Spleen (tissue), 11 donors: ENCODE measurements around the gene ZBTB7C. TPM values are rescaled to one million over a fixed set of nuclear protein-coding genes. Genes with fewer than 3 reads are reported as not detected.

Experiments used
- DNase-seq: peaks from one replicate; pipeline ENCODE4 v3.0.0-alpha.2; 2020
- H3K27ac ChIP-seq, 8 donors: fragments of 200-600 bp; sonication (generic) in 7 of 8; 1 replicate in 4 of 8; 2 replicates in 4 of 8; pipeline versions ENCODE4 v1.5.0 to v1.8.0; 2016 to 2021; ENCODE audit warnings: inconsistent platforms in 4 of 8, mild to moderate bottlenecking in 4 of 8, moderate library complexity in 1 of 8
- H3K27me3 ChIP-seq, 7 donors: fragments of 200-600 bp; sonication (generic) in 6 of 7; replicated peaks in 1 of 7; 1 replicate in 4 of 7; 2 replicates in 3 of 7; pipeline versions ENCODE4 v1.5.0 to v1.8.0; 2016 to 2021; ENCODE audit warnings: inconsistent platforms in 3 of 7, mild to moderate bottlenecking in 1 of 7
- H3K36me3 ChIP-seq, 6 donors: fragments of 200-600 bp; sonication (generic) in 5 of 6; 1 replicate in 4 of 6; 2 replicates in 2 of 6; pipeline versions ENCODE4 v1.5.0 to v1.8.0; 2016 to 2021; ENCODE audit warnings: inconsistent platforms in 2 of 6
- H3K4me1 ChIP-seq, 6 donors: fragments of 200-600 bp; sonication (generic) in 5 of 6; 1 replicate in 3 of 6; 2 replicates in 3 of 6; pipeline versions ENCODE4 v1.5.0 to v1.8.0; 2016 to 2021; ENCODE audit warnings: inconsistent platforms in 3 of 6
- H3K4me3 ChIP-seq, 8 donors: fragments of 200-600 bp; sonication (generic) in 7 of 8; 1 replicate in 4 of 8; 2 replicates in 4 of 8; pipeline versions ENCODE4 v1.5.0 to v1.8.0; 2016 to 2021; ENCODE audit warnings: inconsistent platforms in 4 of 8, mild to moderate bottlenecking in 4 of 8, moderate library complexity in 2 of 8
- H3K9me3 ChIP-seq, 8 donors: fragments of 200-600 bp; sonication (generic) in 7 of 8; 1 replicate in 4 of 8; 2 replicates in 4 of 8; pipeline versions ENCODE4 v1.5.0 to v1.8.0; 2016 to 2021; ENCODE audit warnings: inconsistent platforms in 4 of 8
- CTCF ChIP-seq, 11 experiments: fragments of 200-600 bp in 7 of 11; fragments of 450-650 bp in 4 of 11; sonication (generic) in 4 of 11; IDR thresholded peaks in 8 of 11; conservative IDR thresholded peaks in 3 of 11; 1 replicate in 7 of 11; 2 replicates in 4 of 11; pipeline versions ENCODE4 v1.4.0 to v1.8.0; 2016 to 2021; ENCODE audit warnings: antibody characterized with exemption in 11 of 11, inconsistent platforms in 4 of 11, mild to moderate bottlenecking in 1 of 11
- POLR2A ChIP-seq, 3 donors: fragments of 450-650 bp; IDR thresholded peaks; one replicate each; pipeline ENCODE4 v1.5.1; 2017; ENCODE audit warnings: antibody characterized with exemption in 3 of 3, mild to moderate bottlenecking in 1 of 3
- POLR2AphosphoS5 ChIP-seq, 3 donors: sonication (generic); formaldehyde crosslinking; IDR thresholded peaks; one replicate each; pipeline ENCODE4 v1.5.1; 2017; ENCODE audit warnings: antibody characterized with exemption in 3 of 3
- WGBS, 5 donors: extraction: QIAGEN DNeasy Blood & Tissue Kit in 3 of 5; methylation state at CpG; one replicate each; pipeline versions ENCODE4 v1.1.5 to v1.1.7; 2013 to 2018; 5-methylcytosine and 5-hydroxymethylcytosine counted together
- intact Hi-C: fragments of 100-400 bp; cut with DNase I; formaldehyde crosslinking; loops from one replicate; pipeline ENCODE4 v1.15.0; 2023; ENCODE audit warnings: low total_unique reads
- polyA plus RNA-seq, 3 donors: library from polyadenylated mRNA; stranded (reverse); fragments of 200-250 nt; gene quantifications; one replicate each; pipeline ENCODE4 v1.2.1, GENCODE V29; 2013
- total RNA-seq, 7 donors: library from RNA; depleted of rRNA in 3 of 7; stranded (reverse); fragments of >200 nt in 3 of 7; fragmentation: NEBNext Ultra II Directional in 4 of 7; extraction: Animal tissue kit (Norgen Biotek cat#: 25700) in 4 of 7; gene quantifications; one replicate each; pipeline versions ENCODE4 v1.1.0 to v1.2.1, GENCODE V29; 2016 to 2021
- donor health status: healthy with polysubstance abuse.
- donor health status: DM: no; HTN: no; CAD: no; lungs with moderate emphysema.
- donor health status: DM: no; HTN: no; CAD: no.
- donor health status: Bipolar disorder and iron deficiency.
- donor health status: healthy.
- donor health status: DM: no; HTN: no; CAD: no.
- donor health status: DM: yes; HTN: yes; CAD: no.

Gene ZBTB7C
- total and polyA plus RNA-seq, 10 donors, result 1.00 to 64.2 (median 18.8) TPM

GRCh38 chr18:48123941-48124340, 285.2 kb downstream of the ZBTB7C start:
- Histone ChIP-seq H3K27ac (no peak overlapping the region), H3K9me3 (no peaks in the 10 kb centered on the region), H3K4me3 (no peak overlapping the region), H3K36me3 (no peaks in the 10 kb centered on the region), H3K27me3 (peaks cover 0 to 4% (median 0%) of the 10 kb centered on the region in 7 donors), H3K4me1 (peaks cover 0 to 27% (median 18%) of the 10 kb centered on the region in 6 donors)
- WGBS, 5 donors, result 61 to 92% (median 86%) methylated on average over 4 of the region's 4 CpGs
- TF ChIP-seq POLR2AphosphoS5 (IDR thresholded peaks at IDR 0.05), result no peak
- TF ChIP-seq POLR2A (IDR thresholded peaks at IDR 0.05), result no peak
- no peak for TF ChIP-seq CTCF (IDR thresholded peaks at IDR 0.05 in 8 of 11, conservative IDR thresholded peaks at IDR 0.05 in 3 of 11)
- no peak for DNase-seq
- intact Hi-C loops, result no loop called here

GRCh38 chr18:48123324-48123723, 285.9 kb downstream of the ZBTB7C start:
- peaks cover 0 to 27% (median 18%) of the 10 kb centered on the region in 6 donors for H3K4me1 ChIP-seq
- H3K27ac ChIP-seq, result no peak overlapping the region
- DNase-seq, result peak; percentile 63
- H3K9me3 ChIP-seq, result no peaks in the 10 kb centered on the region
- intact Hi-C loops, result no loop called here
- peaks cover 0 to 4% (median 0%) of the 10 kb centered on the region in 7 donors for H3K27me3 ChIP-seq
- no peaks in the 10 kb centered on the region for H3K36me3 ChIP-seq
- no peak overlapping the region for H3K4me3 ChIP-seq
- TF ChIP-seq POLR2AphosphoS5 (IDR thresholded peaks at IDR 0.05) (no peak), POLR2A (IDR thresholded peaks at IDR 0.05) (no peak)
- 60 to 77% (median 71%) methylated on average over 6 of the region's 6 CpGs for WGBS, 5 donors

- H3K4me1 ChIP-seq, result peaks cover 0 to 27% (median 18%) of the 10 kb centered on the region in 6 donors
- peak; percentile 49 for DNase-seq
- no peak overlapping the region for H3K27ac ChIP-seq
- no peaks in the 10 kb centered on the region for H3K36me3 ChIP-seq
- intact Hi-C loops, result no loop called here
- H3K27me3 ChIP-seq, result peaks cover 0 to 4% (median 0%) of the 10 kb centered on the region in 7 donors
- H3K4me3 ChIP-seq, result no peak overlapping the region
- no peaks in the 10 kb centered on the region for H3K9me3 ChIP-seq
- TF ChIP-seq POLR2A (IDR thresholded peaks at IDR 0.05) (no peak), CTCF (IDR thresholded peaks at IDR 0.05 in 8 of 11, conservative IDR thresholded peaks at IDR 0.05 in 3 of 11) (no peak), POLR2AphosphoS5 (IDR thresholded peaks at IDR 0.05) (no peak)
- 75 to 92% (median 88%) methylated on average over 4 of the region's 4 CpGs for WGBS, 5 donors
These were observed 286.4 kb downstream of the ZBTB7C start for GRCh38 chr18:48122816-48123215.

- no peak overlapping the region for H3K4me3 ChIP-seq
- H3K9me3 ChIP-seq, result no peaks in the 10 kb centered on the region
- peaks cover 0 to 4% (median 0%) of the 10 kb centered on the region in 7 donors for H3K27me3 ChIP-seq
- 82 to 94% (median 88%) methylated on average over 3 of the region's 3 CpGs for WGBS, 5 donors
- no peaks in the 10 kb centered on the region for H3K36me3 ChIP-seq
- no peak overlapping the region for H3K27ac ChIP-seq
- peak; percentile 10 for DNase-seq
- H3K4me1 ChIP-seq, result peaks cover 0 to 27% (median 18%) of the 10 kb centered on the region in 6 donors
- TF ChIP-seq POLR2A (IDR thresholded peaks at IDR 0.05), result no peak
- TF ChIP-seq POLR2AphosphoS5 (IDR thresholded peaks at IDR 0.05), result no peak
- no peak for TF ChIP-seq CTCF (IDR thresholded peaks at IDR 0.05 in 8 of 11, conservative IDR thresholded peaks at IDR 0.05 in 3 of 11)
- intact Hi-C loops, result no loop called here
These were observed 286.8 kb downstream of the ZBTB7C start for GRCh38 chr18:48122376-48122775.
